Thoracic aorta (tissue), 2 donors: ENCODE results near the gene PWWP2A. TPM values are rescaled to one million over a fixed set of nuclear protein-coding genes. Genes with fewer than 3 reads are reported as not detected.

Source experiments
- ATAC-seq: fragments of 150-250 bp; one replicate; pipeline ENCODE4 v1.8.0; 2017; ENCODE audit warnings: low read depth; ENCODE audit not compliant: insufficient number of reproducible peaks, low FRiP score
- DNase-seq: peaks from one replicate; pipeline ENCODE4 v3.0.0-alpha.2; 2020; ENCODE audit warnings: low spot score
- H3K27ac ChIP-seq, 2 donors: fragments of 200-600 bp; sonication (generic); 1 replicate in 1 of 2; 2 replicates in 1 of 2; pipeline ENCODE4 v1.5.1; 2016; ENCODE audit warnings: mild to moderate bottlenecking in 2 of 2, moderate library complexity in 2 of 2
- H3K27me3 ChIP-seq: fragments of 200-600 bp; sonication (generic); replicated peaks from 2 replicates; pipeline ENCODE4 v1.6.0; 2016; ENCODE audit warnings: mild to moderate bottlenecking; ENCODE audit not compliant: insufficient read depth
- H3K36me3 ChIP-seq: fragments of 200-600 bp; sonication (generic); one replicate; pipeline ENCODE4 v1.5.1; 2016
- H3K4me1 ChIP-seq, 2 donors: fragments of 200-600 bp; sonication (generic); 1 replicate in 1 of 2; 2 replicates in 1 of 2; pipeline versions ENCODE4 v1.5.1 to v1.6.0; 2016; ENCODE audit warnings: low read depth in 2 of 2, mild to moderate bottlenecking in 1 of 2; ENCODE audit not compliant: control insufficient read depth in 1 of 2
- H3K4me3 ChIP-seq: fragments of 200-600 bp; sonication (generic); 2 replicates; pipeline ENCODE4 v1.5.1; 2016; ENCODE audit warnings: mild to moderate bottlenecking
- H3K9me3 ChIP-seq: fragments of 200-600 bp; sonication (generic); 2 replicates; pipeline ENCODE4 v1.5.1; 2016
- CTCF ChIP-seq: fragments of 200-600 bp; sonication (generic); IDR thresholded peaks from one replicate; pipeline ENCODE4 v1.5.1; 2019; ENCODE audit warnings: antibody characterized with exemption
- total RNA-seq, 2 donors: library from RNA; depleted of rRNA; stranded (reverse); fragments of >200 nt; gene quantifications; one replicate each; pipeline versions ENCODE4 v1.1.0 to v1.2.3, GENCODE V29; 2016

The PWWP2A gene
- total RNA-seq, result 10 to 100 TPM; 41.7 to 46.2 TPM

DNA sequence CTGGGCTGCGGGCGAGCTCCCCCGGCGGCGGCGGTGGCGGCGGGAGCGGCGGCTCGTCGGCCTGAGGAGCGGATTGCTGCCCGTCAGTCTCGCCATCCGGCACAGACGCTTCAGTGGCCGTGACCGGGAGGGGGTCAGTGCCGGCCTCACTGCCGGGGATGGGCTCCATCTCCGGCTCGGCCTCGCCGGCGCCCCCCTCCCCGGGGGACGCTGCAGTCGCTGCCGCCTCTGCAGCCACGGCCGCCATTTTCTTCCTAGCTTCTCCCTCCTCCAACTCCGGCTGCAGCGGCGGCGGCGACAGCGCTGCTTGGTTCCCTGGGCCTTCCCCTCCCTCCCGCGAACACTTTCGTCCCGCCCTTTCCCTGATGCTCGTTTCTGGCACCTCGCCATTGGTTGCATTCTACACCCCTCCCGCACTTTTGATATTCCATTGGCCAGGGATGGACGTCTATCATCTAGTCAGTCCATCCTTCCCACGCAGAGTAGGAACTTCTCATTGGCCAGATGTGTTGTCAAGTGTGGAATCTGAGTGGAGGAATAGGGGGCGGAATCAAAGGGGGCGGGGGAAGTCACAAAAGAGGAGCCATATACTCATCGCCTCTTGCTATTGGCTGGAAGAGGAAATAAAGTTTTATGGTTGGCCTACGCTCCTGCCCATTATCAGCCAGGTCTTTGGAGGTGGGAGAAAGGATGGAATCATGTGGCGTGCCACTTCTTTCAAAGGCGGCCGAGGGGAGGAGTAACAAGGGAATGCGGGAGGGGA is at the start of gene PWWP2A:
TSS of gene PWWP2A (minus strand) at position 309 of the 763 bp plus-strand sequence. CDS start at position 247, 62 bp downstream.
- Histone ChIP-seq H3K9me3 (no peaks in the 10 kb centered on the region), H3K27me3 (no peaks in the 10 kb centered on the region), H3K36me3 (peaks cover 3% of the 10 kb centered on the region), H3K27ac (peak within 1 kb of the TSS; percentile 92 to 94), H3K4me1 (peaks cover 11 to 21% of the 10 kb centered on the region in 2 donors), H3K4me3 (peak within 1 kb of the TSS; percentile 77)
- peak; percentile 100 for ATAC-seq
- peak; percentile 99 for DNase-seq
- TF ChIP-seq CTCF, result peak; percentile 25

DNA sequence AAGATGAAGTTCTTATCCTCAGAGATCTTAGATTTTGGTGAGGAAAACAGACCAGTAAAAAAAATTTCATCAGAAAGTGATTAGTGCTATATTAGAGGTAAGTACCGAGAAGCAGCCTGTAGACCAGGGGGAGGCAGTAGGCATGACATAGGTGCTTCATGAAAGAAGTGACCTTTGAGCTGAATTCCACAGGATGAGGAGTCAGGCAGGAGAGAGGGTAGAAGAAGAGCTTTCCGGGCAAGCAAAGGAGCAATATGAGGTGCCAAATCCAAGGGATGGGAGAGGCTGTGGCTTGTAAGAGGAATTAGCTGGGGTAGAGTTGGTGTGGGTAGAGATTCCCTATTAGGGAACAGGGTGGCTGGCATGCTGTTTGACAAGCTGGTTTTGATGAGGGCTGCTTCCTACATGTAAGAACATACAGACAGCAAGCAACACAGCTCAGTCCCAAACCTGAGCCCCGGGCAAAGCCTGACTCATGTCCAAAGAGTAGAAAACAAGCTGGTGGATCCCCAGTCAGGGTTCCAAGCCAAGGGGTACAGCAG is 48.4 kb upstream of the PWWP2A start:
- TF ChIP-seq CTCF, result no peak
- DNase-seq, result no peak
- Histone ChIP-seq H3K36me3 (no peaks in the 10 kb centered on the region), H3K4me3 (no peak overlapping the region), H3K9me3 (no peaks in the 10 kb centered on the region), H3K27ac (no peak overlapping the region), H3K4me1 (peaks cover 13 to 34% of the 10 kb centered on the region in 2 donors), H3K27me3 (no peaks in the 10 kb centered on the region)
- no peak for ATAC-seq

DNA sequence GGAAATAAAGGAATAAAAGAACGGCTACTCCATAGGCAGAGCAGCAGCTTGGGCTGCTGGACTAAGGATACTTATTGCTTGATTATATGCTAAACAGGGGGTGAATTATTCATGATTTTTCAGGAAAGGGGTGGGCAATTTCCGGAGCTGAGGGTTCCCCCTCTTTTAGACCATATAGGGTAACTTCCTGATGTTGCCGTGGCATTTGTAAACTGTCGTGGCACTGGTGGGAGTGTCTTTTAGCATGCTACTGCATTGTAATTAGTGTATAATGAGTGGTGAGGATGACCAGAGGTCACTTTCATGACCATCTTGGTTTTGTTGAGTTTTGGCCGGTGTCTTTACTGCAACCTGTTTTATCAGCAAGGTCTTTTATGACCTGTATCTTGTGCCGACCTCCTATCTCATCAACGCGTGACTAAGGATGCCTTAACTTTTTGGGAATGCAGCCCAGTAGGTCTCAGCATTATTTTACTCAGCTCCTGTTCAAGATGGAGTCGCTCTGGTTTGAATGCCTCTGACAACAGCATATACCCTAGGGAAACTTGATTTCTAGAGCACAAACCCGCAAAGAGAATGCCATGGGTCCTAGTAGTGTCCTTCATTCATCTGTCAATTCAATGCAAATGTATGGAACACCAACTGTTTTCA is 47.8 kb upstream of the PWWP2A start:
- Histone ChIP-seq H3K36me3 (no peaks in the 10 kb centered on the region), H3K4me1 (peaks cover 13 to 34% of the 10 kb centered on the region in 2 donors), H3K9me3 (no peaks in the 10 kb centered on the region), H3K27ac (no peak overlapping the region), H3K4me3 (no peak overlapping the region), H3K27me3 (no peaks in the 10 kb centered on the region)
- TF ChIP-seq CTCF, result no peak
- DNase-seq (no peak), ATAC-seq (no peak)

DNA sequence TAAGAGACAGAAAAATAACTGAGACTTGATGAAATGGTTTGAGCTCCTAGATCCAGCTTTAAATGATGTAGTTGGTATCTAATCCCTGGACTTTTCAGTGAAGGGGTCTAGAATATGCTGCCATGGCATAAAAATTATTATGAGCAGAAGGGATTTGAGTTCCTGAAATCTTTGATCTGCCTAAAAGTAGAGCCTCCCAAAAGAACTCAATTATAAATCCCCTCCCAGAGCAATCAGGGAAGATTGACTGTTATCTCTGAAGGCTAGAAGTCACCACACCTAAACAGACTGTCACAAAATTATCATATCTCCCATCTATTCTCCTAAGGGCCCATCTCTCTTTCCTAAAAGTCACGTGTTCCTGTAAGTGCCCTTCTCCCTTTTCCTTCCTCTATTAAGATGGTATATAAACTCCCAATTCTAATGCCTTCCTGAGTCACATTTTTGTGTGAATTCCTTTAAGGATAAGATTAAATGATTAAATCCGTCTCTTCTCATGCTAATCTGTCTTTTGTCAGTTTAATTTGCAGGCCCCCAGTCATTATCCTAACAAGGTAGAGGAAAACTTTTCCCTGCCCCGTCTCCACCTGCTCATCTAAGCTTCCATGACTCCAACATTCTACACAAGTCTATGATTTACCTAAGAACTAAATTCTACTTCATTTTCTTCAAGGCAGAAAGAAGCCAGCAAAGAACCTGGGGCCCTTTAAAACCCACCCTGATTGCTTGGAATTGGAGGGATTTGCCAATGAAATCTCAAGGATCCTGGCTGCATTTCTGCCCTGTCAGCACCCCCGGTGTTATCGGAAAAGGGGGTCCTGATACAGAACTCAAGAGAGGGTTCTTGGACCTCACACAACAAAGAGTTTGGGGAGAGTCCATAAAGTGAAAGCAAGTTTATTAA is 47.1 kb upstream of the PWWP2A start:
- H3K4me3 ChIP-seq, result no peak overlapping the region
- no peaks in the 10 kb centered on the region for H3K27me3 ChIP-seq
- ATAC-seq, result no peak
- no peaks in the 10 kb centered on the region for H3K9me3 ChIP-seq
- DNase-seq, result no peak
- TF ChIP-seq CTCF, result no peak
- H3K27ac ChIP-seq, result peak overlapping the region; percentile 77 to 97
- peaks cover 13 to 34% of the 10 kb centered on the region in 2 donors for H3K4me1 ChIP-seq
- H3K36me3 ChIP-seq, result no peaks in the 10 kb centered on the region
